Suprapubic skin (tissue), 4 donors: ENCODE results near the gene PLD3. TPM values are rescaled to one million over a fixed set of nuclear protein-coding genes. Genes with fewer than 3 reads are reported as not detected.

Source experiments
- DNase-seq, 2 donors: peaks; one replicate each; pipeline ENCODE4 v3.0.0-alpha.2; 2019; ENCODE audit warnings: low spot score in 2 of 2
- H3K27ac ChIP-seq: fragments of 200-600 bp; sonication (generic); one replicate; pipeline ENCODE4 v1.5.1; 2019
- H3K27me3 ChIP-seq: fragments of 200-600 bp; sonication (generic); one replicate; pipeline ENCODE4 v1.5.1; 2019
- H3K36me3 ChIP-seq: fragments of 200-600 bp; sonication (generic); one replicate; pipeline ENCODE4 v1.5.1; 2019
- H3K4me1 ChIP-seq: fragments of 200-600 bp; sonication (generic); one replicate; pipeline ENCODE4 v1.5.1; 2019
- H3K4me3 ChIP-seq: fragments of 200-600 bp; sonication (generic); one replicate; pipeline ENCODE4 v1.5.1; 2019; ENCODE audit warnings: mild to moderate bottlenecking
- H3K9me3 ChIP-seq: fragments of 200-600 bp; sonication (generic); one replicate; pipeline ENCODE4 v1.5.1; 2019
- EP300 ChIP-seq: sonication (generic); formaldehyde crosslinking; IDR thresholded peaks from one replicate; pipeline ENCODE4 v1.6.1; 2017; ENCODE audit warnings: antibody characterized with exemption
- POLR2A ChIP-seq, 2 donors: fragments of 450-650 bp; IDR thresholded peaks; one replicate each; pipeline ENCODE4 v1.6.1; 2017; ENCODE audit warnings: antibody characterized with exemption in 2 of 2, mild to moderate bottlenecking in 2 of 2, moderate library complexity in 2 of 2
- POLR2AphosphoS5 ChIP-seq, 3 donors: sonication (generic); formaldehyde crosslinking; IDR thresholded peaks; one replicate each; pipeline ENCODE4 v1.6.1; 2017; ENCODE audit warnings: antibody characterized with exemption in 3 of 3
- WGBS: methylation state at CpG from one replicate; pipeline ENCODE4 v1.1.5; 2018; 5-methylcytosine and 5-hydroxymethylcytosine counted together
- total RNA-seq, 4 donors: library from RNA; depleted of rRNA; stranded (reverse); fragments of >200 nt; gene quantifications; one replicate each; pipeline ENCODE4 v1.1.0, GENCODE V29; 2016
- TF ChIP-seq, protein P1 (sequence below), 2 donors: fragments of 200-600 bp in 1 of 2; fragments of 450-650 bp in 1 of 2; sonication (generic) in 1 of 2; IDR thresholded peaks; one replicate each; pipeline ENCODE4 v1.5.1; 2016 to 2019; ENCODE audit warnings: antibody characterized with exemption in 2 of 2, mild to moderate bottlenecking in 1 of 2, moderate library complexity in 1 of 2

The PLD3 gene
- total RNA-seq, 4 donors from 2014 or later = 173 to 231 (median 202) TPM

GRCh38 chr19:40421993-40422747 is 73.7 kb downstream of the PLD3 start:
- peaks cover 48% of the 10 kb centered on the region for H3K4me1 ChIP-seq
- TF ChIP-seq POLR2AphosphoS5 (IDR thresholded peaks at IDR 0.05) (no peak), EP300 (no peak), POLR2A (IDR thresholded peaks at IDR 0.05) (no peak)
- TF ChIP-seq, protein P1, sequence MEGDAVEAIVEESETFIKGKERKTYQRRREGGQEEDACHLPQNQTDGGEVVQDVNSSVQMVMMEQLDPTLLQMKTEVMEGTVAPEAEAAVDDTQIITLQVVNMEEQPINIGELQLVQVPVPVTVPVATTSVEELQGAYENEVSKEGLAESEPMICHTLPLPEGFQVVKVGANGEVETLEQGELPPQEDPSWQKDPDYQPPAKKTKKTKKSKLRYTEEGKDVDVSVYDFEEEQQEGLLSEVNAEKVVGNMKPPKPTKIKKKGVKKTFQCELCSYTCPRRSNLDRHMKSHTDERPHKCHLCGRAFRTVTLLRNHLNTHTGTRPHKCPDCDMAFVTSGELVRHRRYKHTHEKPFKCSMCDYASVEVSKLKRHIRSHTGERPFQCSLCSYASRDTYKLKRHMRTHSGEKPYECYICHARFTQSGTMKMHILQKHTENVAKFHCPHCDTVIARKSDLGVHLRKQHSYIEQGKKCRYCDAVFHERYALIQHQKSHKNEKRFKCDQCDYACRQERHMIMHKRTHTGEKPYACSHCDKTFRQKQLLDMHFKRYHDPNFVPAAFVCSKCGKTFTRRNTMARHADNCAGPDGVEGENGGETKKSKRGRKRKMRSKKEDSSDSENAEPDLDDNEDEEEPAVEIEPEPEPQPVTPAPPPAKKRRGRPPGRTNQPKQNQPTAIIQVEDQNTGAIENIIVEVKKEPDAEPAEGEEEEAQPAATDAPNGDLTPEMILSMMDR (IDR thresholded peaks at IDR 0.05) = no peak
- H3K27ac ChIP-seq = peak overlapping the region; percentile 97
- H3K4me3 ChIP-seq = peak overlapping the region; percentile 64
- DNase-seq = no peak
- no peaks in the 10 kb centered on the region for H3K9me3 ChIP-seq
- WGBS = 78% methylated on average over 16 of the region's 16 CpGs
- no peaks in the 10 kb centered on the region for H3K27me3 ChIP-seq
- peaks cover 10% of the 10 kb centered on the region for H3K36me3 ChIP-seq

- no peak for DNase-seq
- H3K4me1 ChIP-seq = peaks cover 44% of the 10 kb centered on the region
- H3K27ac ChIP-seq = peak overlapping the region; percentile 34
- TF ChIP-seq POLR2A (IDR thresholded peaks at IDR 0.05) = no peak
- H3K4me3 ChIP-seq = no peak overlapping the region
- no peaks in the 10 kb centered on the region for H3K9me3 ChIP-seq
- 86% methylated on average over 21 of the region's 31 CpGs for WGBS
- H3K36me3 ChIP-seq = peaks cover 10% of the 10 kb centered on the region
- no peaks in the 10 kb centered on the region for H3K27me3 ChIP-seq
Observed at GRCh38 chr19:40422748-40423566, 74.5 kb downstream of the PLD3 start.

- H3K9me3 ChIP-seq = no peaks in the 10 kb centered on the region
Observed at GRCh38 chr19:40423938-40424337, 75.4 kb downstream of the PLD3 start.

DNA sequence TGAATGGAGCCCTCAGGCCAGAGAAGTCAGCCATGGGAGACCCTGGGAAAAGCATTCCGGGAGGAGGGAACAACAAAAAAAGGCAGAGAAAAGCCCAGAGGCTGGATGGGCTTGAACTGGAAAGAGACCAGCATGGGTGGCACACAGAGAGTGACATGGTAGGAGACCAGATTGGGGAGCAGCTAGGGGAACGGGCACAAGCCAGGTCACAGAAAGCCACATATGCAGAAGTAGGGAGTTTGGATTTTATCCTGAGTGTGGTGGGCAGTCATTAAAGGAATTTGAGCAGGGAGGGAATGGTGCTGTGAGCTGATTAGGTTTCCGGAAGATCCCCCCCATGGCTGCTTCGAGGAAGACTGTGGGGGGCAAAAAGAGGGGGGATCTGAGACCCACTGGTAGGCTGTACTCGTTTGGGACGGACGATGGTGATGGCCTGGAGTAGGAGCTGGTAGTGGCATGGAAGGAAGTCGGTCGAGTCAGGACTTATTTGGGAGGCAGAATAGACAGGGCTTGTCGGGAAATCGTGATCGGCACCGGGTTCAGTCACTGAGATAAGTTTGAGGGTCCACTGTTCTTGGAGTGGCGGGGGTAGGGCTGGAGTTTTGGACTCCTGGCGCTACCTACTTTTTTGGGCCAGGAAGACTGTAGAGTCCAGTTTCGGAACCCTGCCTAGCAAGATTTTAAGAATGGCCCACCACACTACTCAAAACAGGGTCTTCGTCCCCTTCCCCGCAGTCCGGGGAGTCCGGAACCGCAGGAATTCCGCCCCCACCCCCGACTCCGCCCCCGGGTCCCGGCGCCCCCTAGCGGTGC is 76.3 kb downstream of the PLD3 start:
- Histone ChIP-seq H3K4me3 (peak overlapping the region; percentile 73), H3K9me3 (no peaks in the 10 kb centered on the region), H3K4me1 (peaks cover 44% of the 10 kb centered on the region), H3K27me3 (no peaks in the 10 kb centered on the region), H3K27ac (peak overlapping the region; percentile 97), H3K36me3 (peaks cover 10% of the 10 kb centered on the region)
- TF ChIP-seq POLR2A (IDR thresholded peaks at IDR 0.05) = no peak
- TF ChIP-seq, protein P1 (IDR thresholded peaks at IDR 0.05) = no peak
- no peak for TF ChIP-seq POLR2AphosphoS5 (IDR thresholded peaks at IDR 0.05)
- WGBS = under 1% methylated on average over 16 of the region's 28 CpGs
- no peak for DNase-seq

More at GRCh38 chr19:40423938-40424337, 75.4 kb downstream of the PLD3 start:
- 88% methylated on average over 6 of the region's 6 CpGs for WGBS
- H3K36me3 ChIP-seq = peaks cover 10% of the 10 kb centered on the region
- TF ChIP-seq EP300 (no peak), POLR2AphosphoS5 (IDR thresholded peaks at IDR 0.05) (no peak), POLR2A (IDR thresholded peaks at IDR 0.05) (no peak)
- TF ChIP-seq, protein P1 (IDR thresholded peaks at IDR 0.05) = no peak
- no peaks in the 10 kb centered on the region for H3K27me3 ChIP-seq
- H3K4me3 ChIP-seq = peak overlapping the region; percentile 73
- DNase-seq = no peak
- peaks cover 44% of the 10 kb centered on the region for H3K4me1 ChIP-seq
- H3K27ac ChIP-seq = peak overlapping the region; percentile 97

- TF ChIP-seq EP300 (no peak), POLR2AphosphoS5 (IDR thresholded peaks at IDR 0.05) (peak; percentile 14 to 90 (median 31)), POLR2A (IDR thresholded peaks at IDR 0.05) (peak; percentile 77 to 99)
- TF ChIP-seq, protein P1 (IDR thresholded peaks at IDR 0.05) = peak; percentile 60 to 76
- peak; percentile 100 for DNase-seq
- Histone ChIP-seq H3K36me3 (peaks cover 10% of the 10 kb centered on the region), H3K4me3 (peak within 1 kb of the TSS; percentile 73), H3K4me1 (peaks cover 44% of the 10 kb centered on the region), H3K9me3 (no peaks in the 10 kb centered on the region), H3K27me3 (no peaks in the 10 kb centered on the region), H3K27ac (peak within 1 kb of the TSS; percentile 97)
- WGBS = under 1% methylated on average over 35 of the region's 75 CpGs
Observed at GRCh38 chr19:40425450-40426287, 77.2 kb downstream of the PLD3 start, which contains the start of gene SERTAD1. Gene SERTAD1, minus strand, starts transcription at chr19:40425992. Its CDS starts 2,446 bp downstream, at chr19:40423546.
